Neural cell (in vitro differentiated cells): ENCODE measurements around the gene TXNDC11. TPM values are rescaled to one million over a fixed set of nuclear protein-coding genes. Genes with fewer than 3 reads are reported as not detected.

Source experiments
- H2AFZ ChIP-seq: fragments of 200-600, 300-800 bp; sonication (generic), shearing (Covaris generic); 2 replicates; pipeline ENCODE4 v1.6.0; 2014; ENCODE audit warnings: low read depth, mild to moderate bottlenecking, antibody characterized with exemption, low read length, moderate library complexity
- H3F3A ChIP-seq: fragments of 200-600 bp; shearing (Covaris generic); 2 replicates; pipeline ENCODE4 v1.6.1; 2016; ENCODE audit warnings: mild to moderate bottlenecking, moderate library complexity, mixed read lengths, antibody characterized with exemption, low read length; ENCODE audit not compliant: insufficient read depth, poor library complexity, severe bottlenecking
- H3K27ac ChIP-seq: fragments of 200-600, 300-800 bp; sonication (generic), shearing (Covaris generic); 2 replicates; pipeline ENCODE4 v1.5.1; 2014; ENCODE audit warnings: mild to moderate bottlenecking, low read length, moderate library complexity
- H3K27me3 ChIP-seq: fragments of 300-800, 200-600 bp; sonication (generic), shearing (Covaris generic); 2 replicates; pipeline ENCODE4 v1.6.0; 2014; ENCODE audit warnings: mild to moderate bottlenecking, low read depth, low read length, moderate library complexity; ENCODE audit not compliant: insufficient read depth
- H3K36me3 ChIP-seq: fragments of 300-800, 200-600 bp; sonication (generic), shearing (Covaris generic); 2 replicates; pipeline ENCODE4 v1.5.1; 2014; ENCODE audit warnings: mild to moderate bottlenecking, antibody characterized with exemption, low read length, moderate library complexity; ENCODE audit not compliant: insufficient read depth
- H3K4me2 ChIP-seq: fragments of 300-800, 200-600 bp; sonication (generic), shearing (Covaris generic); 2 replicates; pipeline ENCODE4 v1.6.0; 2014; ENCODE audit warnings: mild to moderate bottlenecking, low read length
- H3K4me3 ChIP-seq: fragments of 300-800, 200-600 bp; sonication (generic), shearing (Covaris generic); 2 replicates; pipeline ENCODE4 v1.5.1; 2014; ENCODE audit warnings: mild to moderate bottlenecking, low read length, moderate library complexity
- H3K79me2 ChIP-seq: fragments of 200-600 bp; shearing (Covaris generic); replicated peaks from 2 replicates; pipeline ENCODE4 v1.6.0; 2014; ENCODE audit warnings: mild to moderate bottlenecking, low read length, moderate library complexity; ENCODE audit not compliant: insufficient read depth
- H3K9ac ChIP-seq: fragments of 300-800, 200-600 bp; sonication (generic), shearing (Covaris generic); 2 replicates; pipeline ENCODE4 v1.6.1; 2016; ENCODE audit warnings: mild to moderate bottlenecking, low read length, mixed read lengths
- H3K9me2 ChIP-seq: fragments of 200-600 bp; shearing (Covaris generic); 2 replicates; pipeline ENCODE4 v1.6.1; 2016; ENCODE audit warnings: mild to moderate bottlenecking, low read length, mixed read lengths; ENCODE audit not compliant: insufficient read depth
- H3K9me3 ChIP-seq: fragments of 200-600, 300-800 bp; sonication (generic), shearing (Covaris generic); 2 replicates; pipeline ENCODE4 v1.6.1; 2016; ENCODE audit warnings: mild to moderate bottlenecking, mixed run types, low read length, moderate library complexity, mixed read lengths
- H4K20me1 ChIP-seq: fragments of 200-600 bp; shearing (Covaris generic); 2 replicates; pipeline ENCODE4 v1.6.1; 2016; ENCODE audit warnings: mild to moderate bottlenecking, mixed run types; ENCODE audit not compliant: insufficient read depth
- CTCF ChIP-seq: fragments of 450-650 bp; IDR thresholded peaks from 2 replicates; pipeline ENCODE4 v1.5.1; 2014; ENCODE audit warnings: antibody characterized with exemption, mild to moderate bottlenecking, moderate library complexity; ENCODE audit not compliant: poor library complexity, severe bottlenecking
- EP300 ChIP-seq: fragments of 450-650 bp; conservative IDR thresholded peaks from 2 replicates; pipeline ENCODE4 v1.6.1; 2014; ENCODE audit warnings: antibody characterized with exemption, mild to moderate bottlenecking, moderate library complexity; ENCODE audit not compliant: poor library complexity, severe bottlenecking
- EZH2 ChIP-seq: fragments of 200-600, 300-800 bp; shearing (Covaris generic), sonication (generic); IDR thresholded peaks from 2 replicates; pipeline ENCODE4 v1.6.1; 2014; ENCODE audit warnings: antibody characterized with exemption, low read length, borderline replicate concordance, mild to moderate bottlenecking; ENCODE audit not compliant: insufficient read depth, poor library complexity, severe bottlenecking
- MXI1 ChIP-seq: fragments of 450-650 bp; conservative IDR thresholded peaks from 2 replicates; pipeline ENCODE4 v1.6.1; 2014; ENCODE audit warnings: antibody characterized with exemption, mild to moderate bottlenecking; ENCODE audit not compliant: poor library complexity, severe bottlenecking
- POLR2AphosphoS5 ChIP-seq: IDR thresholded peaks from 2 replicates; pipeline ENCODE4 v1.6.1; 2012
- RAD21 ChIP-seq: fragments of 450-650 bp; conservative IDR thresholded peaks from 2 replicates; pipeline ENCODE4 v1.6.1; 2014; ENCODE audit warnings: antibody characterized with exemption, mild to moderate bottlenecking, moderate library complexity
- REST ChIP-seq: IDR thresholded peaks from 2 replicates; pipeline ENCODE4 v1.6.1; 2012; ENCODE audit warnings: borderline replicate concordance
- SMC3 ChIP-seq: fragments of 450-650 bp; conservative IDR thresholded peaks from 2 replicates; pipeline ENCODE4 v1.6.1; 2014; ENCODE audit warnings: antibody characterized with exemption, mild to moderate bottlenecking, moderate library complexity; ENCODE audit not compliant: poor library complexity
- TAF1 ChIP-seq: IDR thresholded peaks from 2 replicates; pipeline ENCODE4 v1.6.1; 2012; ENCODE audit warnings: low read depth
- polyA plus RNA-seq: library from polyadenylated mRNA; depleted of rRNA; stranded (reverse); fragments of >200 nt; gene quantifications from 2 replicates; pipeline ENCODE4 v1.2.3, GENCODE V29; 2014

TXNDC11 gene
- polyA plus RNA-seq, 1 donor from 2014 or later, result 10.9 TPM

GRCh38 chr16:11747949-11748403, 5.3 kb upstream of the TXNDC11 start:
- TF ChIP-seq EZH2, result no peak
- no peak for TF ChIP-seq CTCF
- no peak for TF ChIP-seq REST
- TF ChIP-seq MXI1, result no peak
- no peak for TF ChIP-seq RAD21
- no peak for TF ChIP-seq POLR2AphosphoS5
- TF ChIP-seq SMC3, result no peak
- TF ChIP-seq EP300, result no peak
- no peak for TF ChIP-seq TAF1
- Histone ChIP-seq H3K4me3 (no peak overlapping the region), H3K9me3 (no peaks in the 10 kb centered on the region), H3K9me2 (no peaks in the 10 kb centered on the region), H2AFZ (no peak overlapping the region), H3K36me3 (peaks cover 4% of the 10 kb centered on the region), H4K20me1 (no peaks in the 10 kb centered on the region), H3K4me2 (no peak overlapping the region), H3F3A (no peaks in the 10 kb centered on the region), H3K79me2 (no peaks in the 10 kb centered on the region), H3K27me3 (no peaks in the 10 kb centered on the region), H3K27ac (no peak overlapping the region), H3K9ac (no peak overlapping the region)

- Histone ChIP-seq H3K9me2 (no peaks in the 10 kb centered on the region), H3K36me3 (no peaks in the 10 kb centered on the region), H3K4me2 (no peak overlapping the region), H3K9ac (no peak overlapping the region), H3K27me3 (no peaks in the 10 kb centered on the region), H4K20me1 (no peaks in the 10 kb centered on the region), H3K79me2 (peaks cover 18% of the 10 kb centered on the region), H3K4me3 (no peak overlapping the region), H2AFZ (no peak overlapping the region), H3K27ac (no peak overlapping the region), H3F3A (no peaks in the 10 kb centered on the region), H3K9me3 (no peaks in the 10 kb centered on the region)
- TF ChIP-seq REST (no peak), EZH2 (no peak), TAF1 (no peak)
These were observed 1.4 kb upstream of the TXNDC11 start for GRCh38 chr16:11744075-11744470.
